ENCODE data around the gene CHKA.

Gene CHKA

DNA sequence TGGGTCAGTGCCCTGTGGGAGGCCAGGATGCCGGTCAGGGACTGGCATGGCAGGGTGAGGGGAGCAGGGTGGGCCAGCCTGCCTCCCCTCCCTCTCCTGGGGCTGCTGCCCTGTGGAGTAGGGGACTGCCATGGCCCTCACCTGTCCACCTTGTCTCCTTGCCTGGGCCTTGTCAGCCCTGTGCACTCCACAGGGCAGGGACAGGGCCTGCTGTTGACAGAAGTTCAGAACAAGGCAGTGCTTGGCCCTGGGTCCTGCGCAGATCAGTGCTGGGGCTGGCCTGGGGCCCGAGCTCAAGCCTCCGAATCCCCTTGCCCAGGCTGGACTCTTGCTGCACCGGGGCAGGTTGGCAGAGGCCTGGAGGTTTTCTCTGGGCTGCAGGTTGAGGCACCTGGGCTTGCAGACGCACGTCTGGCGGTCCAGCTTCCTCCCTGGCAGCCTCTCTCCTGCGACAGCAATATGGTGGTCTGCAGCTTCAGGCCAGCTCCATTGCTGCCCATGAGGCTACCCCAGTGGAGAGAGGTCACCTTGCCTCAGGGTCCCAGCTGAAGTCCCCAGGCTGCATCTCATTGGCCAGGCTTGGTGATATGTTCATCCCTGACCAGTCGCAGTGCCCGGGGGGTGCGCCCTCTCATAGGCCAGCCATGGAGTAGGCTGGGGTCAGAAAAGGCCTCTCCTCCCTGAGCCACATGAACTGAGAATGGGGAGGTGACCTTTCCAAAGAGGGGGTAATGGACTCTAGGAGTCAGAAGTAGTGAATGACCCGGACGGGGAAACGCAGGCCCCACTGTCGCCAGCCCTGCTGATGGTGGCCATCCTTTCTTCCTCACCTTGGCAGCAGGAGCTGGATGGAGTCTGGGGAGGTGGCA lies 21.5 kb upstream of the CHKA start:
- DNase-seq (ENCODE audit: low read depth, low spot score): no peak

DNA sequence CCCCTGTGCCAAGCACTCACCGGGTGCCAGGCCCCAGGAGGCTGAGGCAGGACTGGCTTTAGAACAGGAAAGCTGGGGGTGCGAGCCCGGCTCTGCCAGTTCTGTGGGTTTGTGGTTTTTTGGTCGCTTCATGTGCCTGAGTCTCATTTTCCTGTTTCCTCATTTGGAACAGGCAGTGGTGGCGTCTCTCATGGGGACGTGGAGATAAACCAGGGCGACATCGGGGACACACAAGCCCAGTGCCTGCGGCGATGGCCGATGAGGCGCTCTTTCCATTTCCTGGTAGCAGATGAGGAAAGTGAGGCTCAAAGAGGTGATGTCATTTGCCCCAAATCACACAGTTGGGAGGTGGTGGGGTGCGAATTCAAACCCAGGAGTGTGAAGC lies 20.8 kb upstream of the CHKA start:
- DNase-seq (ENCODE audit: low read depth, low spot score): no peak

DNA sequence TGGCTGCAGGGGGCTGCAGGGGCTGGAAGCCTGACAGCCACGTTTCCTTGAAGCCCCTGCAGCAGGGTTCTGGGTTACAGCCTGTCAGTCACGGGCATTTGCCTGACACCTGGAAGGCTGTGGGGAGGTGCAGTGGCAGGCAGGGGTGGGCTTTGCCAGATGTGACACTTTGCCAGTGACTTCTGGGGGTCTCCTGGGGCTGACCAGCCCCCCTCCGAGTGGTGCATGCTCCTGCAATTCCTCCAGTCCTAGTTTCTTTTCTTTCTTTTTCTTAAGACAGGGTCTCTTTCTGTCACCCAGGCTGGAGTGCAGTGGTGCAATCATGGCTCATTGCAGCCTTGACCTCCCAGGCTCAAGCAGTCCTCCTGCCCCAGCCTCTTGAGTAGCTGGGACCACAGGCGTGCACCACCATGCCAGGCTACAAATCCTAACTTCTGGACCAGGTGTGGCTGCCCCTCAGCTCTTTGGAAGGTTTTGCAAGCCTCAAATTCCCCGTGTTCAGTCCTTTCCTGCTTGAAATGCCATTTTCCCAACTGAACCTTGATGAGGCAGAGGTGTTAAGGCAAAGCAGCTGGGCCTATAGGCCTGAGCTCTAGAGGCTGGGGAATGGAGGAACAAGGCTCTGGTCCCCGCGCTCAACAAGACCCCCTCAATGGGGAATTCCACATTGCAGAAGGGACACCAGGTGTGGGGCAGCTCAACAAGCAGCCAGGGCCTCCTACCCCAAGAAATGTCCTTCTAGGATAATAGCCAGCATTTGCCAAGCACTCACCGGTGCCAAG lies 20.2 kb upstream of the CHKA start:
- DNase-seq (ENCODE audit: low read depth, low spot score): no peak

DNA sequence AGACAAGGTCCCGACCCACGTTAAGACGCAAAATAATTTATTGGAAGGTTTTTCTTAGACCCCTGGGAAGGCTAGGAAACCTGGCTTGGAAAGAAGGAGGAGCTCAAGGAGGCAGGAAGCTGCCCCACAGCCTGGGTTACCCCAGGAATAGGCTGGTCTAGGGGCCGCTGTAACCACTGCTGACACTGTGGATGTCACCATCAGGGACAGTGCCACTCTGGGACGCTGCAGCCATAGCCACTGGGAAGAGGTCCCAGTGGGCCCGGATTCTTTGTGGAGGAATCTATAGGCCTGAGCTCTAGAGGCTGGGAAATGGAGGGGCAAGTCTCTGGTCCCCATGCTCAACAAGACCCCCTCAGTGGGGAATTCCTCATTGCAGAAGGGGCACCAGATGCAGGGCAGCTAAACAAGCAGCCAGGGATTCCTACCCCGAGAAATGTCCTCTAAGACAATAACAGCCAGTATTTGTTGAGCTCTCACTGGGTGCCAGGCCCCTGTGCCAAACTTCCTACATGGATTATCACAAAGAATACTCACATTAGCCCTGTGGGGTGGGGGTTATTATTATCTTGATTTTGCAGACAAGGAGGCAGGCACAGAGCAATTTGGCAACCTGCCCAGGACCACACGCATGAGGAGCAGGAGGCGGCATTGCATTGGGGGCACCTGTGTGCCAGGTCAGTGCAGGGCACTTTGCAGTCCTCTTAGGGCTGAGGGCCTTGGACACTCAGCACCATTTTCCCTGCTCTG lies 19.5 kb upstream of the CHKA start:
- DNase-seq (ENCODE audit: low read depth, low spot score): no peak

DNA sequence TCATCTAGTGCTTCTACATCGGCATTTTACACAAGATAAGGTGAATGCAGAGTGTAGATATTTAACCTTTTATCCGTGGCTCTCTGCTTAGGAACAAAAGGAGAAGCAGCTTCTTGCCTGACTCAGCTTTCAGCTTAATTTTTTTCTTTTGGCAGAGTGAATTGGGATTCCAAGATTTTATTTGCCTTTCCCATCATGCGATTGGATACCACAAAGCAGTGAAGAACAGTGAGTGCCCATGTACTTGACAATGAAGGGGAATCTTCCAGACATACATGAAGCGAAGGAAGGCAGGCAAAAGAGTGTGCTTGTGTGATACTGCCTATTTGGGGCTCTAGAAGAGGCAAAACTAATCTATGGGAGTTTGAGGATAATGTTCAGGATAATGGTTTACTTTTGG lies 17.0 kb upstream of the CHKA start:
- no peak for DNase-seq (ENCODE audit: low read depth, low spot score)

- no peak for DNase-seq (ENCODE audit: low read depth, low spot score)
Measured at GRCh38 chr11:68137833-68138232, 16.6 kb upstream of the CHKA start.

GRCh38 chr11:68136866-68137265 lies 15.7 kb upstream of the CHKA start:
- DNase-seq (ENCODE audit: low read depth, low spot score): no peak

GRCh38 chr11:68135161-68135560 lies 14.0 kb upstream of the CHKA start:
- DNase-seq (ENCODE audit: low read depth, low spot score): no peak

DNA sequence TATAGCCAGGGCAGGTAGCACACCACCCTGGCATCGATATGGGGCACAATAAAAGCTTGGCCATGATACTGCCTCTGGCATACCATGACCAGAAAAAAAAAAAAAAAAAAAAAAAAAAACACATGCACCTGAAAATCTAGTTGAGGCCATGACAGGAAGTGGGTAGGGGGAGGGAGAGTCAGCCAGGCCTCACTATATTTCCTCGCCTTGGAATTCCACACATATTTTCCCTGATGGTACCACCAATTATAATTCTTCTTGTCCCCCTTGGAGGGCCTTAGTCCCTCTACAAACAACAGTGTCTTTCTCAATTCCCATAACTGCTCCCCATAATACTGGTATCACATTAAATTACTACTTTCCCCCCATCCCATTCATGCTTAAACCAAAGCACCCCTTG lies 12.6 kb upstream of the CHKA start:
- DNase-seq (ENCODE audit: low read depth, low spot score): no peak

GRCh38 chr11:68130121-68130520 lies 8.9 kb upstream of the CHKA start:
- DNase-seq (ENCODE audit: low read depth, low spot score): no peak

- no peak for DNase-seq (ENCODE audit: low read depth, low spot score)
Measured at GRCh38 chr11:68128682-68129327, 7.6 kb upstream of the CHKA start.

DNA sequence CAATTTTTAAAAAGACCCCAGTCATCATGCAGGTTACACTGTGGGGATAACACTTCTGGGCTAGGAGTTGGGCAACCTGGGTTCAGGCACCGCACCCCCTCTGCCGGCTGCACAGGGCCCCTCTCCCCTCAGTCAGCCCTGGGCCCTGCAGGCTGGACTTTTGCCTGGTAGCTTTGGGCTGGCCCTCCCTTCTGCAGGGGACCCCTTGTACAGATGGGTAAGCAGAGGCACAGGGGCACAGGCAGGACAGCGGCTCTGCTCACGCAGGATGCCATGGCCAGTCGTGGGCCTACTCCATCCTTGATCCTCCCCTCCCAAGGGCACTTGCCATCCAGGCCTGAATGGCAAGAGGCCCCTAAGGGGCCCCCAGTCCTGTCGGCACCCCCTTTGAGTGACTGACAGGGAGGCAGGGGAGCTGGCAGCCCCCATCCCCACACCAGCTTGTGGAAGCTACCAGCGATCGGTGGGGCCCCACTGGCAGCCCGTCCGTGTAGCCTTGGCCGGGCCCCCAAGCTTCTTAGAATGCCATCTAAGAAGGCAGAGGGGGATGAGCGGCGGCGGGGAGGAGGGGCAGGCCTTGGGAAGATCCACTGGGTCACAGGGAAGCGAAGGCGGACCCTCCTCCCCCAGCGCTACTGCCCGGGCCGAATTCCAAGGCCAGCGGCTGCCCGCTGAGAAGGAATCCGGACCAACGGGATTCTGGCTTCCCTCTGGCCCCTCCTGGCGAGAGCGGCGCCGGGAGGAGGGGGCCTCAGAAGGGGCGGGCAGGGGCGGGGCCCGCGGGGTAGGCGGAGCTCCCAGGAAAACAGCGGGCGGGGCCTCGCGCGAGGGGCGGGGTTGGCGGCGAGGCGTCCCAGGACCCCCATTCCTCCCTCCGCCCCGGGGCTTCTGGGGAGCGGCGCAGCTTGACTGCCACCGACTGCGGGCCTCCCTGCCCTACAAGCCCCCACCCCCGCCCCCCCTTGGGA lies 6.8 kb upstream of the CHKA start:
- no peak for DNase-seq (ENCODE audit: low read depth, low spot score)

DNA sequence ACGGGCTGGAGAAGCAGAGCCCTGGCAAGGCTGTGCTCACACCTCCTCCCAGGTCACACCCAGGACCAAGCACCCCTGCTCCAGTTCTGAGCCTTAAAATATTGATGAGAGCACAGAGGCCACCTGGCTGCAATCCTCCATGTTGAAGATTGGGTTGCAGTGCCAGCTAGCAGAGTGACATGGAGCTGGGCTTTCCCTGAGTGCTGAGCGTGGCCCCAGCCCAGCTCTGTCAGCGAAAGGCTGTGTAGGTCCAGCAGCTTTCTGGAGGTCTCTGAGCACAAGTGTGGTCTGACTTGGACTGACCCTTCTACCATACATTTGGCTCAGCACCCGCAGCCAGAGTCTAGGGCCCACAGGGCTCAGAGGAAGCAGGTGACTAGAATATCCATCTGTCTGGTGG lies 4.0 kb upstream of the CHKA start:
- DNase-seq (ENCODE audit: low read depth, low spot score): no peak

DNA sequence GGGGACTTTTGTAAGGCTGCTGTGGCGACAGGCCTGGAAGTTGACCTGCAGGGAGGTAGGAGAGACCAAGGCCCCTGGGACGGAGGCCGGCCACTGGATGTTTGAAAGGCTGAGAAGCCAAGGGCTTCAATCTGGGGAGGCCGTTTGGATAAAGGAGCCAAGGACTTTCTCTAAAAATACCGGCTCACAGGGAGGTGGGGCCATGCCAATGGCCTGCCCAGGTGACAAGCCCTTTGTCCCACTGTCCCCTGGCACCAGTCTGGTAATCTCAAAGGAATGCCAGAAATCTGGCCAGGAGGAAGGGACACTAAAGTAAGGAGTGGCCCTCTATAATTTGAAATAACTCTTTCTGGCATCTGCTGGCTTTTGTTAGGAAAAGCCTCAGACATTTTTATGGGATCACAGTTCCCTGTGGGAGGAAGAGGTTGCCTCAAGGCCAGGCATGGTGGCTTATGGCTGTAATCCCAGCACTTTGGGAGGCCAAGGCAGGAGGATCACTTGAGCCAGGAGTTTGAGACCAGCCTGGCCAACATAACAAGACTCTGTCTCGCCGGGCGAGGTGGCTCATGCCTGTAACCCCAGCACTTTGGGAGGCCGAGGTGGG lies 1.9 kb upstream of the CHKA start:
- DNase-seq (ENCODE audit: low read depth, low spot score): no peak

GRCh38 chr11:68120273-68121066 lies 718 bp downstream of the CHKA start:
- no peak for DNase-seq (ENCODE audit: low read depth, low spot score)

DNA sequence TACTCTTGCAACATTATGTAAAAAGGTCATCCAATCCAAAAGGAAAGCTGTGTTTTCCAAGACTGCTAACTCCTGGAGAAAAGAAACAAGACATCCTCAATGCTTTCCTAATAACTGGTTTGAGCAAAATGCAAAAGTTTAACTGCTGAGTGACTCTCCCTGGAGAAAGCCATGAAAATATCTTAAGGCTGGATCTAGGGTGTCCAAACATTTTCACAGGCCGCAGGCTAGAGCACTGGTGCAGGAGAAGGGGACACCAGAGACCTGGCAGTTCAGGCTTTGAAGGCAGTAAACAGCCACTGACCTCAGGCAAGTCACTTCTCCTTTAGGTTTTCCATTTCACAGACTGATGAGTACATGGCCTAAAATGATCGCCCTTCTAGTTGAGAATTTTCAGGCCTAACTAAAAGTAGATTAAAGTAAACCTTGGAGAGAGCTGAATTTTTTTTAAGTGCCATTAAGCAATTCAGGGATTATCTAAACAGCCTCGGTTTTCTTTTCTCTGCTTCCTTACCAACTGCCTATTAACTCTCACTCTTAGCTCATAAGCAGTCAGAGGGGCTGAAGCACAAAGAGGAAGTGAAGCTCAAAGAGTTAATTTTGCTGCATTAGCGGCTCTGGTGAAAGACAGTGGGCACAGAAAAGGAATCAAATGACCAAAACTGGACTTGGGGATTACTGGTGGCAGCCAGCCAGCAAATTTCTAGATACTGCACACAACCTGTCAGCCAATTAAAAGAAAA lies 2.3 kb downstream of the CHKA start:
- DNase-seq (ENCODE audit: low read depth, low spot score): no peak

DNA sequence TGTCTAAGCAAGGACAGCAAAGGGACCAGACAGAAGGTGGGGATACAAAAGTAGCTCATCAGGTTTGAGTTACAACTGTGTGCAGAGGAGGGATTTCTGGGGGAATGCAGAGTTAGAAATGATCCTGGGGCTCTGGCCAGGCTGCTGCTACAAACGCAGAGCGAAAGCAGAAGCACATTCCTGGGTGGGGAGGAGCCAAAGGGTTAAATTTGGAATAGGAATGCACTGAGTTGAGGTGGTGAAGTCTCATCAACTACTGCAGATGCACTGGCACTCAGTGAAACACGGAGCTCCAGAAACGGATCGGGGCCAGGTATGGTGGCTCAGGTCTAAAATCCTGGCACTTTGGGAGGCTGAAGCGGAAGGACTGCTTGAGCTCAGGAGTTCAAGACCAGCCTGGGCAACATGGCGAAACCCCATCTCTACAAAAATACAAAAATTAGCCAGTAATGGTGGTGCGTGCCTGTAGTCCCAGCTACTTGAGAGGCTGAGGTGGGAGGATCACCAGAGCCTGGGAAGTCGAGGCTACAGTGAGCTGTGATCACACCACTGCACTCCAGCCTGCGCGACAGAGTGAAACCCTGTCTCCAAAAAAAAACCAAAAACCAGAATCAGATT lies 3.2 kb downstream of the CHKA start:
- no peak for DNase-seq (ENCODE audit: low read depth, low spot score)

GRCh38 chr11:68116974-68117373 lies 4.2 kb downstream of the CHKA start:
- no peak for DNase-seq (ENCODE audit: low read depth, low spot score)

Measured in activated CD4-positive, CD25-positive, alpha-beta regulatory T cell treated with anti-CD3 and anti-CD28 coated beads, Interleukin-2, amount 50 U/mL, for 16 hours (primary cell).